CD4-positive, alpha-beta T cell (primary cell): ENCODE measurements around the gene NHS. TPM values are rescaled to one million over a fixed set of nuclear protein-coding genes. Genes with fewer than 3 reads are reported as not detected.

ENCODE experiments used
- ATAC-seq: fragments of 200-7000 bp; cut with Tn5 transposase; one replicate; pipeline ENCODE4 v1.10.0; 2022; ENCODE audit warnings: mild to moderate bottlenecking; ENCODE audit not compliant: poor library complexity
- CTCF ChIA-PET: fragments of 350-600 bp; sonication (Branson Sonifier 250); formaldehyde crosslinking; loops from one replicate; lab custom pipeline; 2021; ENCODE audit warnings: antibody characterized with exemption, inconsistent platforms; lab: Charles Lee
- POLR2A ChIA-PET: fragments of 350-600 bp; sonication (Branson Sonifier 250); formaldehyde crosslinking; loops from one replicate; lab custom pipeline; 2021; ENCODE audit warnings: antibody characterized with exemption, inconsistent platforms; lab: Charles Lee
- DNase-seq, 14 experiments: peaks; one replicate each; pipeline ENCODE4 v3.0.0-alpha.2; 2013 to 2020; ENCODE audit warnings: mixed read lengths in 2 of 14
- H3K27ac ChIP-seq, 2 donors: one replicate each; pipeline versions ENCODE4 v1.5.1 to v1.7.0; 2013; ENCODE audit warnings: low read length in 2 of 2, low read depth in 1 of 2, mild to moderate bottlenecking in 1 of 2
- H3K27me3 ChIP-seq, 2 experiments: 1 replicate in 1 of 2; 2 replicates in 1 of 2; pipeline versions ENCODE4 v1.6.1 to v1.7.0; 2013; ENCODE audit warnings: low read length in 2 of 2, control low read depth in 1 of 2, mild to moderate bottlenecking in 1 of 2, moderate library complexity in 1 of 2; ENCODE audit not compliant: insufficient read depth in 2 of 2, control insufficient read depth in 1 of 2
- H3K36me3 ChIP-seq: one replicate; pipeline ENCODE4 v1.6.1; 2013; ENCODE audit warnings: low read length, control low read depth; ENCODE audit not compliant: insufficient read depth
- H3K4me1 ChIP-seq: one replicate; pipeline ENCODE4 v1.6.1; 2013; ENCODE audit warnings: low read length, control low read depth; ENCODE audit not compliant: insufficient read depth
- H3K4me3 ChIP-seq: one replicate; pipeline ENCODE4 v1.5.1; 2013; ENCODE audit warnings: mild to moderate bottlenecking, low read length, moderate library complexity
- H3K9me3 ChIP-seq, 2 experiments: 1 replicate in 1 of 2; 2 replicates in 1 of 2; pipeline versions ENCODE4 v1.6.1 to v1.7.0; 2013; ENCODE audit warnings: low read length in 2 of 2, mild to moderate bottlenecking in 2 of 2, control low read depth in 1 of 2, moderate library complexity in 1 of 2; ENCODE audit not compliant: control insufficient read depth in 1 of 2, insufficient read depth in 1 of 2
- H3K27ac Mint-ChIP-seq: one replicate; pipeline ENCODE4 v1.8.0; 2020; ENCODE audit warnings: mixed read lengths
- H3K27me3 Mint-ChIP-seq: one replicate; pipeline ENCODE4 v1.8.0; 2021; ENCODE audit warnings: mixed read lengths
- H3K36me3 Mint-ChIP-seq: one replicate; pipeline ENCODE4 v1.8.0; 2021; ENCODE audit warnings: low read depth, mixed read lengths
- H3K4me1 Mint-ChIP-seq: one replicate; pipeline ENCODE4 v1.8.0; 2021; ENCODE audit warnings: low read depth, mixed read lengths
- H3K4me3 Mint-ChIP-seq: one replicate; pipeline ENCODE4 v1.8.0; 2020; ENCODE audit warnings: mild to moderate bottlenecking, mixed read lengths
- H3K9me3 Mint-ChIP-seq: one replicate; pipeline ENCODE4 v1.8.0; 2020; ENCODE audit warnings: mixed read lengths
- CTCF ChIP-seq: fragments of 200-600 bp; IDR thresholded peaks from one replicate; pipeline ENCODE4 v1.8.0; 2022; ENCODE audit warnings: antibody characterized with exemption, mild to moderate bottlenecking
- intact Hi-C, 2 experiments: fragments of 100-400 bp; cut with DNase I in 1 of 2; cut with micrococcal nuclease in 1 of 2; formaldehyde crosslinking; loops; one replicate each; pipeline versions ENCODE4 v1.15.1 to v1.9.0; 2023 to 2025; cut with DNase I, micrococcal nuclease
- total RNA-seq, 174 experiments: library from RNA in 2 of 174; stranded (reverse) in 2 of 174; gene quantifications; one replicate each; pipeline ENCODE4 v1.2.3 and lab custom pipeline; 2021 to 2026

The NHS gene
- total RNA-seq, 2 experiments from 2014 or later = 0.36 to 0.53 TPM

- POLR2A ChIA-PET = no interaction called here
- H3K4me3 ChIP-seq = no peak overlapping the region
- no peaks in the 10 kb centered on the region for H3K4me1 Mint-ChIP-seq
- no peak overlapping the region for H3K4me3 Mint-ChIP-seq
- no peaks in the 10 kb centered on the region for H3K9me3 Mint-ChIP-seq
- H3K36me3 ChIP-seq = no peaks in the 10 kb centered on the region
- peaks cover 5 to 16% of the 10 kb centered on the region in 2 experiments for H3K27me3 ChIP-seq
- peaks cover 0 to 4% of the 10 kb centered on the region in 2 experiments for H3K9me3 ChIP-seq
- peaks cover 16% of the 10 kb centered on the region for H3K27me3 Mint-ChIP-seq
- H3K4me1 ChIP-seq = no peaks in the 10 kb centered on the region
- ATAC-seq (no peak), DNase-seq (no peak)
- CTCF ChIA-PET = no interaction called here
- no peak for TF ChIP-seq CTCF
- H3K27ac Mint-ChIP-seq = no peak overlapping the region
- intact Hi-C loops = no loop called here
- H3K27ac ChIP-seq = no peak overlapping the region
- no peaks in the 10 kb centered on the region for H3K36me3 Mint-ChIP-seq
Measured at GRCh38 chrX:17372052-17372451, 2.9 kb upstream of the NHS start.

GRCh38 chrX:17373337-17373736 lies 1.7 kb upstream of the NHS start:
- Histone ChIP-seq H3K4me1 (no peaks in the 10 kb centered on the region), H3K4me3 (no peak overlapping the region), H3K36me3 (no peaks in the 10 kb centered on the region), H3K27ac (no peak overlapping the region), H3K27me3 (peaks cover 5 to 16% of the 10 kb centered on the region in 2 experiments), H3K9me3 (peaks cover 0 to 5% of the 10 kb centered on the region in 2 experiments)
- Mint-ChIP-seq H3K27ac (no peak overlapping the region), H3K36me3 (no peaks in the 10 kb centered on the region), H3K27me3 (peaks cover 24% of the 10 kb centered on the region), H3K9me3 (no peaks in the 10 kb centered on the region), H3K4me1 (no peaks in the 10 kb centered on the region), H3K4me3 (no peak overlapping the region)
- ChIA-PET POLR2A (no interaction called here), CTCF (no interaction called here)
- TF ChIP-seq CTCF = no peak
- DNase-seq (no peak), ATAC-seq (no peak)
- intact Hi-C loops = no loop called here

GRCh38 chrX:17375367-17375636 lies 302 bp downstream of the NHS start:
- intact Hi-C loops = no loop called here
- Histone ChIP-seq H3K9me3 (peaks cover 0 to 5% of the 10 kb centered on the region in 2 experiments), H3K27me3 (peaks cover 9 to 21% of the 10 kb centered on the region in 2 experiments), H3K4me1 (no peaks in the 10 kb centered on the region), H3K4me3 (no peak overlapping the region), H3K36me3 (no peaks in the 10 kb centered on the region), H3K27ac (no peak overlapping the region)
- H3K4me1 Mint-ChIP-seq = no peaks in the 10 kb centered on the region
- no peak overlapping the region for H3K4me3 Mint-ChIP-seq
- DNase-seq (no peak), ATAC-seq (no peak)
- no peak for TF ChIP-seq CTCF
- ChIA-PET CTCF (no interaction called here), POLR2A (no interaction called here)
- no peak overlapping the region for H3K27ac Mint-ChIP-seq
- H3K9me3 Mint-ChIP-seq = no peaks in the 10 kb centered on the region
- H3K27me3 Mint-ChIP-seq = peaks cover 34% of the 10 kb centered on the region
- H3K36me3 Mint-ChIP-seq = no peaks in the 10 kb centered on the region
